GM18951 (cell line): ENCODE results near the gene STIP1.

Source experiments
- POLR2A ChIP-seq: IDR thresholded peaks from 4 replicates; pipeline ENCODE4 v1.6.1; 2011; ENCODE audit warnings: mild to moderate bottlenecking; ENCODE audit not compliant: insufficient read length, insufficient read depth; ENCODE audit errors: extremely low read depth
- in situ Hi-C: fragments of 300-500 bp; cut with MboI; formaldehyde crosslinking; loops from one replicate; pipeline ENCODE4 v1.12.0; 2022; ENCODE audit warnings: low sequenced_read_pairs, mixed read lengths, inconsistent platforms; ENCODE audit not compliant: unreplicated experiment

The STIP1 gene

DNA sequence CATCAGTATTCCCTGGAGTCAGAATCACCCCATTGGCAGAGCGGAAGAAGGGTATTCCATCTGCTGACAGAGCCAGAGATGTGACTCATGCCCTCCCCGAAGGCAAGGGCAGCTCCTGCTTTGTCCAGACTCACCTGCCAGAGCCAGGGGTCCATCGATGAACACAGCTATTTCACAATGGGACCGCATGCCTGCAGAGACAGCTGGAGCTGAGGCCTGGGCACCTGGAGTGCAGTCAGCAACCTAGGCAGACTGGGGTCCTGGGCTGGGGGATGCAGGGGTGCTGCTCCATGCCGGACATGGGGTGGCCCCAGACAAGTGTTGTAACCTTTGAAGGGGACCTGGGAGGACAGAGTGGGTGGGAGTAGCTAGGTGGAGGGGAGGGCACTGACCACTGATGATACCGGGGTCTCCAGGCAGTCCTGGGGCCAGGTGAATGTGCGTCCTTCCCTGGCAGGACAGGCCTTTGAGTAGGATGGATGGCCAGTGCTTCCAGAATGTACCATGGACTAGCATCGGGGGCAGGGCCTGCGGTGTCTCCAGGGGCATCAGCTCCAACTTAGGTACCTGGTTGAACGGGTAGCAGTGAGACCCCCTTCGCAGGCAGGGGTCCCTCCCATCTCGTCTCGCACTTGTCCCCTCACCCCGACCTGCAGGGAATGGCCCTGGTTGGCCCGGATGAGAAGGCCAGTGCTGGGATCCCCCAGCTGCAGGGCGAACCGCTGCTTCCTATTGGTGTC is 38.4 kb downstream of the STIP1 start:
- TF ChIP-seq POLR2A = peak; percentile 41
- in situ Hi-C loops = no loop called here

GRCh38 chr11:64224891-64225607 is 39.1 kb downstream of the STIP1 start:
- peak; percentile 20 for TF ChIP-seq POLR2A
- in situ Hi-C loops = no loop called here

GRCh38 chr11:64225608-64226506 is 39.9 kb downstream of the STIP1 start, which contains the start of the genes NUDT22 and TRPT1:
Gene NUDT22 (plus strand): TSS chr11:64226274. CDS start chr11:64226653, 379 bp downstream.
Gene TRPT1 (minus strand): TSS chr11:64226186. CDS start chr11:64225860, 326 bp downstream.
- TF ChIP-seq POLR2A = peak; percentile 84
- in situ Hi-C loops = no loop called here

DNA sequence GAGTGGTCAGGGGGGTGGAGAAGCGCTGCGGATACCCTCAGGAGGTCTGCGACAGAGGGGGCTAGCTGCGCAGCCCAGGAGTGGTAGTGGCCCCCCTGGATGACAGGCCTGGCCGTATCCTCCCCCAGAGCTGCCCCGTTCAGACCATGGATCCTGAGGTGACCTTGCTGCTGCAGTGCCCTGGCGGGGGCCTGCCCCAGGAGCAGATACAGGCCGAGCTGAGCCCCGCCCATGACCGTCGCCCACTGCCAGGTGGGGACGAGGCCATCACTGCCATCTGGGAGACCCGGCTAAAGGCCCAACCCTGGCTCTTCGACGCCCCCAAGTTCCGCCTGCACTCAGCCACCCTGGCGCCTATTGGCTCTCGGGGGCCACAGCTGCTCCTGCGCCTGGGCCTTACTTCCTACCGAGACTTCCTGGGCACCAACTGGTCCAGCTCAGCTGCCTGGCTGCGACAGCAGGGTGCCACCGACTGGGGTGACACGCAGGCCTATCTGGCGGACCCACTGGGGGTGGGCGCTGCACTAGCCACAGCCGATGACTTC is 40.6 kb downstream of the STIP1 start:
- TF ChIP-seq POLR2A = peak; percentile 25
- in situ Hi-C loops = no loop called here

GRCh38 chr11:64227405-64227956 is 41.5 kb downstream of the STIP1 start:
- no peak for TF ChIP-seq POLR2A
- in situ Hi-C loops = no loop called here

DNA sequence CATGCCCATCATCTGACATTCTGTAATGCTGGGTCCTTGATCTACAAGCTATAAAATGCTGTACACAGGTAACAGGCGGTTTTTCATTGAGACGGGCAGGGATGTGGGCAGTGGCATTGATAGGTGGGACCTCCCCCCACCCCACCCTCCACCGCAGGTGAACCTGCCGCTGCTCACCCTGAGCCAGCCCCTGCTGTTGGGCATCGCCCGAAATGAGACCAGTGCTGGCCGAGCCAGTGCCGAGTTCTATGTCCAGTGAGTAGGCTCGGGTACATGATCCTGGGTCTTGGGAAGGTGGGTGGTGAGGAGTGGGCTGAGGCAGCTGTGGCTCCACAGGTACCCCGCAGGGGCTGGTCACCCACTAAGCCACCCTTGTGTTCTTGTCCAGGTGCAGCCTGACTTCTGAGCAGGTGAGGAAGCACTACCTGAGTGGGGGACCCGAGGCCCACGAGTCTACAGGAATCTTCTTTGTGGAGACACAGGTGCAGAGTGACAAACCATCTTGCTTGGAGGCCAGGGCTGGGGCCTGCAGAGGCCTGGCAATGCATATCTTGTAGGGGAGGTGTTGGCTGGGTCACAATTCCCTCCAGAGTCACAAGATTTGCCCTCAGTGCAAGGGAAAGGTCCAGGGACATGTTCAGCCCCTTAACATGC is 43.2 kb downstream of the STIP1 start:
- in situ Hi-C loops = no loop called here
- no peak for TF ChIP-seq POLR2A

- in situ Hi-C loops = no loop called here
- no peak for TF ChIP-seq POLR2A
Measured at GRCh38 chr11:64229744-64230170, 43.8 kb downstream of the STIP1 start.

DNA sequence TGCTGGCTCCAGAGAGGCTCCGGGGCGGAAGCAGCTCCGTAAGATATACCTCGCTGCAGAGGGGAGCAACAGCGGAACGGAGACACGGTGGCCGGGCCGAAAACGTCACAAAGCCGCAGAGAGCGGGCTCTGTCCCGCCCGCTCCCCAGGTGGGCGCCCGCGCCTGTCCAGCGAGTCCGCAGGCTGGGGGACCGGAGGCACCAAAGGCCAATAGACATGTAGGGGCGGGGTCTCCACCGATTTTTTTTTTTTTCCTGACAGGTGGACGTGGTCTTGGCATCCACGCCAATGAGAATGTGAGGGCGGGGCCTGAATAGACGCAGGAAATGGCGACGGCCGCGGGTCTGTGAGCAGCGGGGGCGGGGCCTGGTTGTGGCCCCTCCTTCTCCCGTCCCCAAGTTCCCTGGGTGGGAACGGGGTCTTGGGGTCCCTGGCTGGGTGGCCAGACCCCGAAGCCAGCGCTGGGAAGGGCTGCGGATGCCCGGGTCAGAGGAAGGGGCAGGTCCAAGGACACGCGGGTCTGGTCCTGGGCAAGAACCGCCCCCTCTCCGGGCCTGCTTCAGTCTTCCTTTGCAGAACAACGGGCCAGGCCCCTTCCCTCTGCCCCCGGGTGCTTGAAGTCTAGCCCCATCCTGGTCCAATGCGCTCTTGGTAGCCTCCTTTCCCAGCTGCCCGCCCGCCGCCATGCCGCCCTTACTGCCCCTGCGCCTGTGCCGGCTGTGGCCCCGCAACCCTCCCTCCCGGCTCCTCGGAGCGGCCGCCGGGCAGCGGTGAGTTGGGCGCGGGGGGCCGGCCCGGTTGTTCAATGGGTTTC is 44.4 kb downstream of the STIP1 start, which contains the start of gene DNAJC4:
Gene DNAJC4 (plus strand): TSS at position 378 of the 814 bp plus-strand sequence. CDS start 307 bp downstream, at position 685.
- in situ Hi-C loops = no loop called here
- TF ChIP-seq POLR2A = peak; percentile 75

DNA sequence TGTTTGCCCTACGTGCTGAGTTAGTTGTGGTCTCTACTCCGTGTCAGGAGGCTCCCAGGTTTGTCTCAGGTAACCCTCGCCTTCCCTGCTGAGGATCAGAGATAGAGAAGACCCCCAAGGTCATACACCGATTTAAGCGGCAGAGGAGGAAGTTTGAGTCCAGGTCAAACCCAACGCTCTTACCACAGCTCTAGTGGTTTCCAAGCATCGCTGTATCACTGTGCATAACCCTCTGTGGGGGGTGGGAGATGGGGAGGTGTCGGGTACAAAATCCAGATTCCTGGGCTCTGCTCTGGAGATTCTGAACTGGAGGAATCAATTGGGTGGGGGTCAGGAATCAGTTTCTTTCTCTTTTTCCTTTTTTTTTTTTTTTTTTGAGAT is 45.0 kb downstream of the STIP1 start:
- in situ Hi-C loops = no loop called here
- TF ChIP-seq POLR2A = no peak

GRCh38 chr11:64231546-64231945 is 45.6 kb downstream of the STIP1 start:
- no peak for TF ChIP-seq POLR2A
- in situ Hi-C loops = no loop called here
